Stimulated activated CD8-positive, alpha-beta memory T cell treated with anti-CD3 and anti-CD28 coated beads, Interleukin-7, amount 100 ng/mL, for 1 hour (primary cell): ENCODE data around the gene LSP1.
"Not testable (repeated sequence)": the region's sequence is repeated elsewhere in the genome, so short reads cannot be mapped to it uniquely, and the experiment has no call there.

Source experiments
- DNase-seq, 2 donors: peaks; one replicate each; pipeline ENCODE4 v3.0.0-alpha.2; 2020; ENCODE audit warnings: low read depth in 2 of 2

LSP1 gene

GRCh38 chr11:1877211-1878136 lies 24.6 kb downstream of the LSP1 start:
- DNase-seq, result no peak

- DNase-seq, result no peak
These were observed 25.5 kb downstream of the LSP1 start for GRCh38 chr11:1878137-1879031.

GRCh38 chr11:1879342-1879940 lies 26.6 kb downstream of the LSP1 start:
- DNase-seq, result no peak

GRCh38 chr11:1879941-1880720 lies 27.2 kb downstream of the LSP1 start:
- no peak for DNase-seq

- no peak for DNase-seq
These were observed 28.0 kb downstream of the LSP1 start for GRCh38 chr11:1880746-1881441.

GRCh38 chr11:1881442-1882264 lies 28.8 kb downstream of the LSP1 start:
- DNase-seq, result no peak

- DNase-seq, result peak; percentile 55 to 67
These were observed 29.7 kb downstream of the LSP1 start for GRCh38 chr11:1882265-1883238.

GRCh38 chr11:1883346-1884302 lies 30.7 kb downstream of the LSP1 start:
- no peak for DNase-seq

- no peak for DNase-seq
These were observed 31.4 kb downstream of the LSP1 start for GRCh38 chr11:1884303-1884700.

GRCh38 chr11:1886551-1886950 lies 33.7 kb downstream of the LSP1 start:
- not testable (repeated sequence) for DNase-seq

- no peak for DNase-seq
These were observed 34.8 kb downstream of the LSP1 start for GRCh38 chr11:1887451-1888346.

GRCh38 chr11:1888347-1888753 lies 35.5 kb downstream of the LSP1 start:
- DNase-seq, result no peak

- no peak for DNase-seq
These were observed 35.9 kb downstream of the LSP1 start for GRCh38 chr11:1888811-1889210.

- DNase-seq, result peak; percentile 47 to 50
These were observed 36.5 kb downstream of the LSP1 start for GRCh38 chr11:1889224-1889930.

GRCh38 chr11:1889941-1890855 lies 37.3 kb downstream of the LSP1 start:
- DNase-seq, result no peak
